RWPE2 (cell line): ENCODE measurements around the gene ANKDD1A.

Source experiments
- ATAC-seq: fragments of 200-7000 bp; cut with Tn5 transposase; 3 replicates; pipeline ENCODE4 v1.9.1; 2021; ENCODE audit warnings: low read depth
- DNase-seq: peaks from one replicate; pipeline ENCODE4 v3.0.0-alpha.2; 2020; ENCODE audit warnings: low spot score
- H3K27ac ChIP-seq: fragments of 450-650 bp; 2 replicates; pipeline ENCODE4 v1.5.1; 2017; ENCODE audit warnings: mild to moderate bottlenecking; ENCODE audit not compliant: poor library complexity, severe bottlenecking
- H3K27me3 ChIP-seq: fragments of 250-450 bp; sonication (Bioruptor Pico); 2 replicates; pipeline ENCODE4 v1.5.1; 2021; ENCODE audit warnings: mild to moderate bottlenecking, moderate library complexity; ENCODE audit not compliant: insufficient read depth, poor library complexity, severe bottlenecking
- H3K36me3 ChIP-seq: fragments of 250-450 bp; sonication (Bioruptor Pico); 2 replicates; pipeline ENCODE4 v1.5.1; 2020; ENCODE audit warnings: low read depth, mild to moderate bottlenecking, moderate library complexity
- H3K4me1 ChIP-seq: fragments of 250-450 bp; sonication (Bioruptor Pico); 2 replicates; pipeline ENCODE4 v1.5.1; 2021; ENCODE audit warnings: mild to moderate bottlenecking, moderate library complexity; ENCODE audit not compliant: insufficient read depth, poor library complexity, severe bottlenecking
- H3K4me3 ChIP-seq: fragments of 250-450 bp; sonication (Bioruptor Pico); 2 replicates; pipeline ENCODE4 v1.5.1; 2021; ENCODE audit warnings: mild to moderate bottlenecking, moderate library complexity; ENCODE audit not compliant: severe bottlenecking
- H3K9me3 ChIP-seq: fragments of 250-450 bp; sonication (Bioruptor Pico); 2 replicates; pipeline ENCODE4 v1.5.1; 2021; ENCODE audit warnings: mild to moderate bottlenecking, moderate library complexity; ENCODE audit not compliant: severe bottlenecking
- TF ChIP-seq, protein P1 (sequence below): fragments of 450-650 bp; IDR thresholded peaks from one replicate; pipeline ENCODE4 v1.5.1; 2017; ENCODE audit warnings: mild to moderate bottlenecking, moderate library complexity; ENCODE audit not compliant: poor library complexity, severe bottlenecking

Gene ANKDD1A

DNA sequence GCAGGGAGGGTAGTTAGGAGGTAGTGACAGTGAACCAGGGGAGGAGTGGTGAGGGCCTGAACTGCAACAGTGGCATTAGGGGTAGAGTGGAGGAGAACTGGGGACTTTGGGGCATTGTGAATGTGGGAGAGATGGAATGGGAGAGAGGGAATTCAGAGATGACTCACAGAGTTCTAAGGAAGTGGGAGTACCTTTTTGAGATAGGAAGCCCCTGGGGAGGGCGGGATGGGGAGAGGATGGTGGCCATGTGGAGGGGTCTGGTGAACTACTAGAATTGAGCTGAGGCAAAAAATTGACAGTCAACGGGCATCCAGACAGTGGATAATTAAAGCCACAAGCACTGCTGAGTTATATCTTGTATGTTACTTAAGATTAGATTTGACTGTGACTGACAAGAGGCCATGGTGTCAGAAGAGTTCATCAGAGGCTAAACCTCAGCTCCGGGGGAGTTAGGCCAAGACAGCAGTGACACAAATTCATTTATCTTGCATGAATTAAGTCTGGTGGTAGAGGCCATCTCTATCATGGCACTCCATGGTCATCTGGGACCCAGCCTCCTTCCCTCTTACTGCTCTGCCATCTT is 36.0 kb upstream of the ANKDD1A start:
- Histone ChIP-seq H3K36me3 (no peaks in the 10 kb centered on the region), H3K27ac (no peak overlapping the region), H3K4me3 (no peak overlapping the region), H3K27me3 (no peaks in the 10 kb centered on the region), H3K4me1 (no peaks in the 10 kb centered on the region), H3K9me3 (no peaks in the 10 kb centered on the region)
- DNase-seq, result no peak
- ATAC-seq, result no peak
- TF ChIP-seq, protein P1, sequence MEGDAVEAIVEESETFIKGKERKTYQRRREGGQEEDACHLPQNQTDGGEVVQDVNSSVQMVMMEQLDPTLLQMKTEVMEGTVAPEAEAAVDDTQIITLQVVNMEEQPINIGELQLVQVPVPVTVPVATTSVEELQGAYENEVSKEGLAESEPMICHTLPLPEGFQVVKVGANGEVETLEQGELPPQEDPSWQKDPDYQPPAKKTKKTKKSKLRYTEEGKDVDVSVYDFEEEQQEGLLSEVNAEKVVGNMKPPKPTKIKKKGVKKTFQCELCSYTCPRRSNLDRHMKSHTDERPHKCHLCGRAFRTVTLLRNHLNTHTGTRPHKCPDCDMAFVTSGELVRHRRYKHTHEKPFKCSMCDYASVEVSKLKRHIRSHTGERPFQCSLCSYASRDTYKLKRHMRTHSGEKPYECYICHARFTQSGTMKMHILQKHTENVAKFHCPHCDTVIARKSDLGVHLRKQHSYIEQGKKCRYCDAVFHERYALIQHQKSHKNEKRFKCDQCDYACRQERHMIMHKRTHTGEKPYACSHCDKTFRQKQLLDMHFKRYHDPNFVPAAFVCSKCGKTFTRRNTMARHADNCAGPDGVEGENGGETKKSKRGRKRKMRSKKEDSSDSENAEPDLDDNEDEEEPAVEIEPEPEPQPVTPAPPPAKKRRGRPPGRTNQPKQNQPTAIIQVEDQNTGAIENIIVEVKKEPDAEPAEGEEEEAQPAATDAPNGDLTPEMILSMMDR, result no peak

DNA sequence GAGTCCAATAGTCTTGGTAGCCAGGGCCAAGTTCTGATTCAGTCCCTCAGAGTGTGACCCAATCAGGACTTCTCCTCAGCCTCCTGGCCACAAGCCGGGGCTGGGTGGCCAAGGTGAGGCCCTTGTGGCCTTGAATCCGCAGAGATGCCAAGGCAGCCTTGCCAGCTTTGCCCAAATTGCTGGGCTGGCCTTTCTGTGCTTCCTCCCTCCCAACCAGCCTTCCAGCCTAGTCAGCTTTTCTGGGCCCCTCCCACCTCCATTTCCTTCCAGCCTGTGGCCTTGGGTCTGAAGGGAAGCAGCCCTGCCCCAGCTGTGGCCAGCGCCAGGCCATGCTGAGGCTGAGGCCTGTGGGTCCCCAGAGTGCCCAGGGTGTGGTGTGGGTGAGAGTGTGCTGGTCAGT is 34.3 kb upstream of the ANKDD1A start:
- TF ChIP-seq, protein P1, result no peak
- Histone ChIP-seq H3K9me3 (no peaks in the 10 kb centered on the region), H3K36me3 (no peaks in the 10 kb centered on the region), H3K27ac (no peak overlapping the region), H3K4me3 (no peak overlapping the region), H3K4me1 (peaks cover 2% of the 10 kb centered on the region), H3K27me3 (no peaks in the 10 kb centered on the region)
- peak; percentile 45 for ATAC-seq
- DNase-seq, result peak; percentile 52

DNA sequence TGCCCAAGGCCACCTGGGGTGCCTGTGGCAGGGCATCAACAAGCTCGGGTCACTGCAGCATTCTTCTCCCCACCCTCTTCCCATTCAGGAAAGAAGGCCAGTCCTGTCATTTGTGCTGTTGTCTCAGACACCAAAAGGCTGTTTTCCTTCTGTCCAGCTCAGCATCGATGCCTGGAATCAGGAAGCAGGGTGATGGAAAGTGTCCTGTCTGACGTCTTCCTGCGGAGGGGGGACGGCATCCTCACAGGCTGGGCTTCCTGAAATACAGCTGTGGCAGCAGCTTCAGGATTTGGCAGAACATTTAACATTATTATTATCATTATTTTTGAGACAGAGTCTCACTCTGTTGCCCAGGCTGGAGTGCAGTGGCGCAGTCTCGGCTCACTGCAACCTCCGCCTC is 33.0 kb upstream of the ANKDD1A start:
- Histone ChIP-seq H3K9me3 (no peaks in the 10 kb centered on the region), H3K27ac (no peak overlapping the region), H3K4me3 (no peak overlapping the region), H3K36me3 (no peaks in the 10 kb centered on the region), H3K4me1 (peaks cover 15% of the 10 kb centered on the region), H3K27me3 (no peaks in the 10 kb centered on the region)
- TF ChIP-seq, protein P1, result no peak
- DNase-seq, result no peak
- ATAC-seq, result no peak

DNA sequence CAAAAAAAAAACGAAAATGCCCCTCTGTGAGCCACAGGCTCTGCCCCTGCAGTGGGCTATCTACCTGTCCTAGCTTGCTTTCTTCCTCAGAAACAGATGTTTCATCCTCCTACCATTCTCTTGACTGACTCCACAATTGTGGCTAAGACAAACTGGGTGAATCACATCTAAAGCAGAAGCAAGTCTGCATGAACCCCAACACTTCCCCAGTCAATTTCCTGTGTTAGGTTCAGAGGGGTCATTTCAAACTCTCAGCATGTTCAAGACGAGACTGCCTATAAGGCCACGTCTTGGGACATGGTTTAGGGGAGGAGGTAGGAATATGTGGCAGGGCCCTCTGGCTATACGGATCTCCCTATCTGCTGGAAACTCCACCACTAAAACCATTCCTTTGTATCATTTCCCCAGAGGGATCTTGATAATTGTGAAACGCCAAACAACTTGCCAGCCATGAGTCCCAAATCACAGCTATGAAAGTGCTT is 28.6 kb upstream of the ANKDD1A start:
- peak overlapping the region; percentile 49 for H3K27ac ChIP-seq
- DNase-seq, result no peak
- peaks cover 22% of the 10 kb centered on the region for H3K4me1 ChIP-seq

DNA sequence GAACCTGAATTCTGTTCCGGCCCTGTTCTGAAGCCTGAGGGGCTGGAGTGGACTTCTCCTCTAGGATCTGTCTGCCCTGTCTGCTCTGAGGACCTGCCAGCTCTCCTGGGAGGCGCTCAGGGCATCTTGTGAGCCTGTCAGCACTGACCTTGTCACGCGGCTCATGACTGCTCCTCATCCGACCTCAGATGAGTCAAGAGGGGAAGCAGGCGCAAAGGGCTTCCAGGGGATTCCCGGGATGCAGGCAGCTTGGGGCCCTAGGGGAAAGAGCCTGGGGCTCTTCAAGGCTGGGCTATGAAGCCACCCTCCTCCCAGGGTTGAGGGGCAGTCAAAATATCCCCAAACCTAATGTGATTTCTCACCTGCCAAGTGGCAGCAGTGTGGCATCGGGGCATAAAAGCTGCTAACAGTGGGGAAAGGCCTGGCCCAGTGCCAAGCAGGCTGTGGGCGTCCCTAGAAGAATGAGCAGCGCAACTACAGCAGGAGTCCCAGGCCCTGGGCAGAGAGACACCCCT is 27.6 kb upstream of the ANKDD1A start:
- ATAC-seq, result peak; percentile 85
- TF ChIP-seq, protein P1, result no peak
- H3K4me3 ChIP-seq, result no peak overlapping the region
- H3K27me3 ChIP-seq, result no peaks in the 10 kb centered on the region
- no peaks in the 10 kb centered on the region for H3K9me3 ChIP-seq
- H3K4me1 ChIP-seq, result peaks cover 22% of the 10 kb centered on the region
- peak; percentile 90 for DNase-seq
- H3K27ac ChIP-seq, result peak overlapping the region; percentile 49
- H3K36me3 ChIP-seq, result no peaks in the 10 kb centered on the region

More for the DNA sequence above, 28.6 kb upstream of the ANKDD1A start:
- Histone ChIP-seq H3K4me3 (no peak overlapping the region), H3K27me3 (no peaks in the 10 kb centered on the region), H3K36me3 (no peaks in the 10 kb centered on the region), H3K9me3 (no peaks in the 10 kb centered on the region)
- peak; percentile 67 for ATAC-seq
- TF ChIP-seq, protein P1, result no peak
